ENCODE data around the gene GAK.
"Not testable (repeated sequence)": the region's sequence is repeated elsewhere in the genome, so short reads cannot be mapped to it uniquely, and the experiment has no call there.

The GAK gene

DNA sequence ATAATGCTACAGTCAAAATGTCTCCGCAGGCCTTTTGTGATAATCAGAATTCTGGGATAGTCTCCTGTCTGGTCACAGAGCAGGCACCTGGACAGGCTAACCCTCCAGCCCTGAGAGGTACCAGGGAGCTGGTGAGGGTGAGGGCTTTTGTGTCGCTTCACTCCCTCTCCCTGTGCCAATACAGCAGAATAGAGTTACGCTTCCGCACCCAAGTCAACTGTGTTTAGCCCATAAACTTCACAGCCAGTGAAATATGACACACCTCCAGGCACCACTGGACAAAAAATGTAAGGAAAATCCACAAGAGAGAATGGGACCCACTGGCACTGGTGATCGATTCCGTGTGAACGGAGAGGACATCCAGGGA is 1.3 kb downstream of the GAK start:
- H3K4me1 Mint-ChIP-seq (ENCODE audit: low read depth), result peaks cover 39% of the 10 kb centered on the region
- H3K27me3 Mint-ChIP-seq (ENCODE audit: low read depth), result no peaks in the 10 kb centered on the region
- peak overlapping the region; percentile 96 for H3K27ac Mint-ChIP-seq
- H3K9me3 Mint-ChIP-seq, result no peaks in the 10 kb centered on the region
- peaks cover 6% of the 10 kb centered on the region for H3K36me3 Mint-ChIP-seq (ENCODE audit: low read depth)
- H3K4me3 Mint-ChIP-seq, result peak overlapping the region; percentile 97
- DNase-seq (ENCODE audit: low spot score), result peak; percentile 24

DNA sequence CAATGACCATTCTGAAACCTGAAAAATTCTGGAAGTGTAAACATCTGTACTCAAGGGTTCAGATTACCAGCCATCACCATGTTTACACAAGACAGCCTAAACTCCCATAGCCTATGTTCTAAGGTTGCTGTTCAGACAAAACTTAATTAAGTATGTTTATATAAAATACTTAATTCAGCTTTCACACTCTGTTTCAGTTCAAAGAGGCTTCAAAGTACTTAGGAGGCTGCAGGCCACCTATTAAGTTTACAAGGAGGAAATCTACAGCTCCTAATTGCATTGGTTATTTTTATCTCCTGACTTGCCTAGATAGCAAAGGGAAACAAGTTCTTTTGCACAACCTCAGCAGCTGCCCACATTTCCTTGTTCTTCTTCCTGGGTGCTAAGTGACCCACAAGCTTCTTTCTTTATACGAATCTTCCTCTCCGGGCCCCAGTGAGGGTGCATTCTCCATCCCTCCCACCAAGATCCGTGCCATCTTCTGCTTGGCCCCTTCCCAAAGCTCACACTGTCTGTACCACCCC is 2.0 kb downstream of the GAK start:
- Mint-ChIP-seq H3K27ac (peak overlapping the region; percentile 96), H3K4me3 (peak overlapping the region; percentile 97)
- DNase-seq (ENCODE audit: low spot score), result peak; percentile 20

DNA sequence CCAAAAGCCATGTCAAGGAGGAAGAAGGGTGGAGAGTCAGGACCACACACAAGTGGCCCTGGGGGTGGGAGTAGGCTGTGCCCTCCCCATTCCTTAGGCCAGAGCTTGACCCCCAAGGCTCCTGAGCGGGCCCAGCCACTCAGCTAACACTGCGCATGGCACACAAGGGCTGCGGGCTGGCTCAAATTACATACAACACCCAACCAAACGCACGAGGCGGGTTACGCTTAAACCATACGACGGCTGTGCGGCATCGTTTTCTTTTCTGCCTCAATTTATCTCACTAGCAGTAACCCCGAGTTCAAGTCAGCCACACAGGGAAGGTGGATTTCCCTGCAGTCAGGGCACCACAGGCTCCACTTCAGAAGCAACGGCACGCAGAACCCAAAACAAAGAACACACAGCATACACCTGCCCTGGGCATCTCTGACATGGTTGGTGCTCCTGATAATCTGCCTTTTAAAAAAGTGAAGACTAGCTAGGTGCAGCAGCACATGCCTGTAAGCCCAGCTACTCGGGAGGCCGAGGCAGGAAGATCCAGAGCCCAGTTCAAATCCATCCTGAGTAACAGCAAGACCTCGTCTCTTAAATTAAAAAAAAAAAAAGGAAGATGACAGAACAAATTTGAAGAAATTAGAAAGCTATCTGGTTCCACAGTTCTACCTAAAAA is 2.9 kb downstream of the GAK start:
- peaks cover 8% of the 10 kb centered on the region for H3K36me3 Mint-ChIP-seq (ENCODE audit: low read depth)
- DNase-seq (ENCODE audit: low spot score), result no peak
- H3K27me3 Mint-ChIP-seq (ENCODE audit: low read depth), result no peaks in the 10 kb centered on the region
- no peak overlapping the region for H3K4me3 Mint-ChIP-seq
- peaks cover 43% of the 10 kb centered on the region for H3K4me1 Mint-ChIP-seq (ENCODE audit: low read depth)
- H3K9me3 Mint-ChIP-seq, result no peaks in the 10 kb centered on the region
- H3K27ac Mint-ChIP-seq, result no peak overlapping the region

More for the DNA sequence above, 2.0 kb downstream of the GAK start:
- Mint-ChIP-seq H3K9me3 (no peaks in the 10 kb centered on the region), H3K36me3 (ENCODE audit: low read depth) (peaks cover 6% of the 10 kb centered on the region), H3K4me1 (ENCODE audit: low read depth) (peaks cover 39% of the 10 kb centered on the region), H3K27me3 (ENCODE audit: low read depth) (no peaks in the 10 kb centered on the region)

DNA sequence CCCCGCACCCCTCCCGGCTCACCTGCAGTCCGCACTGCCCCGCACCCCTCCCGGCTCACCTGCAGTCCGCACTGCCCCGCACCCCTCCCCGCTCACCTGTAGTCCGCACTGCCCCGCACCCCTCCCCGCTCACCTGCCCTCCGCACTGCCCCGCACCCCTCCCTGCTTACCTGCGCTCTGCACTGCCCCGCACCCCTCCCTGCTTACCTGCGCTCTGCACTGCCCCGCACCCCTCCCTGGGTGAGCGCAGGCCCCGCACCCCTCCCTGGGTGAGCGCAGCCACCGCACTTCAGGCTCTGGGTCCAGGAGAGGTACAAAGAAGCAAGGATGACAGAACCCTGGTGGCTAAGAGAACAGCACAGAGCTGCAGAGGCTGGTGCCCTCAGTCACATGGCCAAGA is 4.5 kb downstream of the GAK start:
- not testable (repeated sequence) for H3K27me3 Mint-ChIP-seq (ENCODE audit: low read depth); H3K27ac Mint-ChIP-seq; H3K9me3 Mint-ChIP-seq; DNase-seq (ENCODE audit: low spot score); H3K4me3 Mint-ChIP-seq
- Mint-ChIP-seq H3K4me1 (ENCODE audit: low read depth) (peaks cover 44% of the 10 kb centered on the region), H3K36me3 (ENCODE audit: low read depth) (peaks cover 13% of the 10 kb centered on the region)

DNA sequence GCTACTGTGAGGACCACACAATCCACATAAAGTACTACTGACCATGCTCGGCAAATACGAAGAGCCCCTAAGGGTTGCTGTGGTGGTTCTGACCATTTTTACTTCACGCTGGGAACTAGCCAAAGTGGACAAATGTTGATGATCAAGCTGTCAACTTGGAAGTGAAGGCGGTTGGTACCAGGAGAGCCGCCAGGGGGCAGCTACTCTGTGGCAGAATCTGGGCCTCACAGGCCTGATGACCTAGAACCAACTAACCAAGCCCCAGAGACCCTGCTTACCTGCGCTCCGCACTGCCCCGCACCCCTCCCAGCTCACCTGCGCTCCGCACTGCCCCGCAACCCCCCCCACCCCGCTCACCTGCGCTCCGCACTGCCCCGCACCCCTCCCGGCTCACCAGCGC is 5.6 kb downstream of the GAK start:
- no peak overlapping the region for H3K27ac Mint-ChIP-seq
- H3K27me3 Mint-ChIP-seq (ENCODE audit: low read depth), result no peaks in the 10 kb centered on the region
- H3K36me3 Mint-ChIP-seq (ENCODE audit: low read depth), result peaks cover 20% of the 10 kb centered on the region
- H3K9me3 Mint-ChIP-seq, result no peaks in the 10 kb centered on the region
- DNase-seq (ENCODE audit: low spot score), result no peak
- peaks cover 50% of the 10 kb centered on the region for H3K4me1 Mint-ChIP-seq (ENCODE audit: low read depth)
- H3K4me3 Mint-ChIP-seq, result no peak overlapping the region

- H3K4me1 Mint-ChIP-seq (ENCODE audit: low read depth), result peaks cover 49% of the 10 kb centered on the region
- peaks cover 23% of the 10 kb centered on the region for H3K36me3 Mint-ChIP-seq (ENCODE audit: low read depth)
- no peak overlapping the region for H3K27ac Mint-ChIP-seq
- H3K4me3 Mint-ChIP-seq, result no peak overlapping the region
- DNase-seq (ENCODE audit: low spot score), result no peak
- H3K27me3 Mint-ChIP-seq (ENCODE audit: low read depth), result no peaks in the 10 kb centered on the region
- H3K9me3 Mint-ChIP-seq, result no peaks in the 10 kb centered on the region
These were observed 6.2 kb downstream of the GAK start for GRCh38 chr4:925771-926500.

DNA sequence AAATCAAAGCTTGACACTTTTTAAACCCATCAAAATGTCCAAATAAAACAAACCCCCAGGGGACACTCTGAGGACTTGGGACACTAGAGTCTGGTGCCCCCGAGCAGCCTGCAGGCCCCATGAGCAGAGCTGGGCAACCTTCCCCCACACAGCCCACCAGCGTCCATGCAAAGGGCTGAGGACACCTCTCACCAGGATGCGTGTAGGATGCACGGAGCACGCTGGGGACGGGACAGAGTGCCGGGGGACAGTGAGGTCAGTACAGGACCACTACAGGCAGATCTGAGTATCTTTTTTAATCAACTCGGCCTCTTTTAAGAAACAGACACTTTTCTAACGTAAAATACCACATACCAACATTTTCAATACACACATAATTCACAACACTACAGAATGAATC is 6.9 kb downstream of the GAK start:
- no peaks in the 10 kb centered on the region for H3K9me3 Mint-ChIP-seq
- DNase-seq (ENCODE audit: low spot score), result no peak
- H3K4me3 Mint-ChIP-seq, result no peak overlapping the region
- peaks cover 42% of the 10 kb centered on the region for H3K4me1 Mint-ChIP-seq (ENCODE audit: low read depth)
- H3K27me3 Mint-ChIP-seq (ENCODE audit: low read depth), result no peaks in the 10 kb centered on the region
- no peak overlapping the region for H3K27ac Mint-ChIP-seq
- peaks cover 24% of the 10 kb centered on the region for H3K36me3 Mint-ChIP-seq (ENCODE audit: low read depth)

DNA sequence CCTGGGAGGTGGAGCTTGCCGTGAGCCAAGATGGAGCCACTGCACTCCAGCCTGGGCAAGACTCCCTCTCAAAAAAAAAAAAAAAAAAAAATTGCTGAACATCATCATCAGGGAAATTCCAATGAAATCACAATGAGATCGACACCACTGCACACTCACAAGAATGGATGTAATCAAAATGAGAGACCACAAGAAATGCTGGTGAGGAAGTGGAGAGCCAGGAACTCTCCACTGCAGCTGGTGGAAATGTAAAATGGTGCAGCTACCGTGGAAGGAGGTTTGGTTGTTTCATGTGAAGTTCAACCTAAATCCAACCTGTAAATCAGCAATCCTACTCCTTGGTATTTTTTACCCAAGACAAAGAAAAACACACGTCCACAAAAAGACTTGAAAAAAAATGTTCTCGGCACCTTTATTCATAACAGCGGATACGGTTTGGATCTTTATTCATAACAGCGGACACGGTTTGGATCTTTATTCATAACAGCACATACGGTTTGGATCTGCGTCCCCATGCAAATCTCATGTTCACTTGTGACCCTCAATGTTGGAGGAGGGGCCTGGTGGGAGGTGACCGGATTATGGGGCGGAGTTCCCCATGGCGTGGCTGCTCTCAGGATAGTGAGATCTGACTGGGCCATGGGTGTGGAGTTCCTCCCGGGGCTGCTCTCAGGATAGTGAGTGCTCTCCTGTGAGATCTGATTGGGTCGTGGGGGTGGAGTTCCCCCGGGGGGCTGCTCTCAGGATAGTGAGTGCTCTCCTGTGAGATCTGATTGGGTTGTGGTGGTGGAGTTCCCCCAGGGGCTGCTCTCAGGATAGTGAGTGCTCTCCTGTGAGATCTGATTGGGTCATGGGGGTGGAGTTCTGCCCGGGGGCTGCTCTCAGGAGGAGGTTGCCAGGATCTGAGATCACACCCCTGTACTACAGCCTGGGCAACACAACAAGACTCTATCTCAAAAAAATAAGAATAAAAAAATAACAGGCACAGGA is 7.7 kb downstream of the GAK start:
- peak overlapping the region; percentile 69 for H3K27ac Mint-ChIP-seq
- DNase-seq (ENCODE audit: low spot score), result peak; percentile 19
- H3K36me3 Mint-ChIP-seq (ENCODE audit: low read depth), result peaks cover 25% of the 10 kb centered on the region
- no peaks in the 10 kb centered on the region for H3K9me3 Mint-ChIP-seq
- peak overlapping the region; percentile 7 for H3K4me3 Mint-ChIP-seq
- H3K4me1 Mint-ChIP-seq (ENCODE audit: low read depth), result peaks cover 39% of the 10 kb centered on the region
- no peaks in the 10 kb centered on the region for H3K27me3 Mint-ChIP-seq (ENCODE audit: low read depth)

DNA sequence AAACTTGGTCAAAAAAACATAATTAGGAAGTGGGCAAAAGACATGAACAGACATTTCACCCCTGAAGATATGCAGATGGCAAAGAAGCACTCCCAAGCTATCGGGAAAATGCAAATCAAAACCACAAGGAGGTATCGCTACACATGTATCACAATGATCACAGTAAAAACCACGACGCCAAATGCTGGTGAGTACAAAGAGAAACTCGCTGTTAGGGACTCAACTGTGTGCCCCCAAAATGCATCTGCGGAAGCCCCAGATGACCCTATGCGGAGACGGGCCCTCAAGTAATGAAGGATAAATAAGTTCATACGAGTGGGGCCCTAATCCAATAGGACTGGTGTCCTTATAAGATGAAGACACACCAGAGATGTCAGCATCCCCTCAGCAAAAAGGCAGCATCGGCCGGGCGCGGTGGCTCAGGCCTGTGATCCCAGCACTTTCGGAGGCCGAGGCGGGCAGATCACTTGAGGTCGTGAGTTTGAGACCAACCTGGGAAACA is 10.2 kb downstream of the GAK start:
- H3K9me3 Mint-ChIP-seq, result no peaks in the 10 kb centered on the region
- peaks cover 27% of the 10 kb centered on the region for H3K36me3 Mint-ChIP-seq (ENCODE audit: low read depth)
- peak overlapping the region; percentile 41 for H3K4me3 Mint-ChIP-seq
- peaks cover 41% of the 10 kb centered on the region for H3K4me1 Mint-ChIP-seq (ENCODE audit: low read depth)
- H3K27me3 Mint-ChIP-seq (ENCODE audit: low read depth), result no peaks in the 10 kb centered on the region
- DNase-seq (ENCODE audit: low spot score), result peak; percentile 26
- peak overlapping the region; percentile 67 for H3K27ac Mint-ChIP-seq

DNA sequence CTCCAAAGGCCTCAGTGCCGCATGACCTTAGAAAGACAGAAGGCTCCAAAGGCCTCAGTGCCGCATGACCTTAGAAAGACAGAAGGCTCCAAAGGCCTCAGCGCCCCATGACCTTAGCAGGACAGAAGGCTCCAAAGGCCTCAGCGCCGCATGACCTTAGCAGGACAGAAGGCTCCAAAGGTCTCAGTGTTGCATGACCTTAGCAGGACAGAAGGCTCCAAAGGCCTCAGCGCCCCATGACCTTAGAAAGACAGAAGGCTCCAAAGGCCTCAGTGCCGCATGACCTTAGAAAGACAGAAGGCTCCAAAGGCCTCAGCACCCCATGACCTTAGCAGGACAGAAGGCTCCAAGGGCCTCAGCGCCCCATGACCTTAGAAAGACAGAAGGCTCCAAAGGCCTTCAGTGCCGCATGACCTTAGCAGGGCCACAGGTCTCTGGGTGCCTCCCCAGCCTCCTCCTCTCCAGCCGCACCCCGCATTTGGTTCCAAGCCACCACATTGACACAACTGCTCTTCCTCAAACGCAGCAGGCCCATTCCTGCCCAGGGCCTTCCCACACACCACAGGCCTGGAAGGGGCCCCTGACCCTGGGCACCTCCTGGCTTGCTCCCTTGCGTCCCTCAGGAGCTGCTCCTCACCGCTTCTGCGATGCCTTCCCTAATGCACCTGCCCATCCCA is 13.0 kb downstream of the GAK start:
- not testable (repeated sequence) for H3K9me3 Mint-ChIP-seq; DNase-seq (ENCODE audit: low spot score)

GRCh38 chr4:918591-918990 is 13.5 kb downstream of the GAK start:
- H3K9me3 Mint-ChIP-seq; H3K4me3 Mint-ChIP-seq; DNase-seq (ENCODE audit: low spot score); H3K27ac Mint-ChIP-seq; H3K27me3 Mint-ChIP-seq (ENCODE audit: low read depth): not testable (repeated sequence)
- H3K36me3 Mint-ChIP-seq (ENCODE audit: low read depth), result peaks cover 21% of the 10 kb centered on the region
- H3K4me1 Mint-ChIP-seq (ENCODE audit: low read depth), result peaks cover 35% of the 10 kb centered on the region

More for the DNA sequence above, 13.0 kb downstream of the GAK start:
- H3K4me3 Mint-ChIP-seq; H3K27ac Mint-ChIP-seq; H3K27me3 Mint-ChIP-seq (ENCODE audit: low read depth): not testable (repeated sequence)
- Mint-ChIP-seq H3K36me3 (ENCODE audit: low read depth) (peaks cover 21% of the 10 kb centered on the region), H3K4me1 (ENCODE audit: low read depth) (peaks cover 36% of the 10 kb centered on the region)

GRCh38 chr4:917992-918391 is 14.1 kb downstream of the GAK start:
- H3K36me3 Mint-ChIP-seq (ENCODE audit: low read depth), result peaks cover 20% of the 10 kb centered on the region
- H3K27ac Mint-ChIP-seq, result no peak overlapping the region
- peaks cover 34% of the 10 kb centered on the region for H3K4me1 Mint-ChIP-seq (ENCODE audit: low read depth)
- DNase-seq (ENCODE audit: low spot score), result no peak
- H3K4me3 Mint-ChIP-seq, result no peak overlapping the region
- H3K27me3 Mint-ChIP-seq (ENCODE audit: low read depth), result no peaks in the 10 kb centered on the region
- no peaks in the 10 kb centered on the region for H3K9me3 Mint-ChIP-seq

DNA sequence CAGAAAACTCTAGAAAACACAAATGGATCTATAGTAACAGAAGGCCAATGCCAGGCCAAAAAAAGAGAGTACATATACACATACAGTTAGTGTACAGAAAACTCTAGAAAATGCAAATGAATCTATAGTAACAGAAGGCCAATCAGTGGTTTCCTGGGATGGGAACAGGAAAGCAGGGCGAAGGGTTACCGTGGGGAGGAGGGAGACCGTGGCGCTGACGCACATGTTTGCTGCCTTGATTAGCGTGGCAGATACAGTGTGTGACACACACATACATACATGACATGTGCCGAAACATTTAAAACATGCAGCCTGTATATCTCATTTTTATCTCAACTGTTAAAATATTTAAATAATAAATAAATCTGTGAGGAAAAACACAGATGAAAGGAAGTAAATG is 14.7 kb downstream of the GAK start:
- Mint-ChIP-seq H3K4me3 (no peak overlapping the region), H3K9me3 (no peaks in the 10 kb centered on the region), H3K27ac (no peak overlapping the region), H3K36me3 (ENCODE audit: low read depth) (peaks cover 18% of the 10 kb centered on the region), H3K4me1 (ENCODE audit: low read depth) (peaks cover 29% of the 10 kb centered on the region), H3K27me3 (ENCODE audit: low read depth) (no peaks in the 10 kb centered on the region)
- no peak for DNase-seq (ENCODE audit: low spot score)
